H9 (cell line): ENCODE results near the gene ARHGAP24. TPM values are rescaled to one million over a fixed set of nuclear protein-coding genes. Genes with fewer than 3 reads are reported as not detected.

Experiments
- DNase-seq: peaks from one replicate; pipeline ENCODE4 v3.0.0-alpha.2; 2017
- H2AFZ ChIP-seq: one replicate; pipeline ENCODE4 v1.6.1; 2013; ENCODE audit warnings: mild to moderate bottlenecking, low read length, control low read depth, moderate library complexity
- H2AK5ac ChIP-seq: 2 replicates; pipeline ENCODE4 v1.6.1; 2013; ENCODE audit warnings: low read length, control low read depth, mixed read lengths; ENCODE audit not compliant: insufficient read length
- H2BK120ac ChIP-seq: one replicate; pipeline ENCODE4 v1.6.1; 2013; ENCODE audit warnings: low read depth, mild to moderate bottlenecking, low read length, control low read depth, inconsistent platforms; ENCODE audit not compliant: poor library complexity, severe bottlenecking
- H2BK12ac ChIP-seq: 2 replicates; pipeline ENCODE4 v1.6.1; 2013; ENCODE audit warnings: low read length, control low read depth, mixed read lengths, low read depth; ENCODE audit not compliant: insufficient read length
- H2BK15ac ChIP-seq: 2 replicates; pipeline ENCODE4 v1.6.1; 2013; ENCODE audit warnings: low read depth, low read length, control low read depth
- H2BK20ac ChIP-seq: one replicate; pipeline ENCODE4 v1.6.1; 2013; ENCODE audit warnings: low read depth, mild to moderate bottlenecking, low read length, control low read depth, inconsistent platforms; ENCODE audit not compliant: poor library complexity, severe bottlenecking
- H2BK5ac ChIP-seq: 2 replicates; pipeline ENCODE4 v1.6.1; 2013; ENCODE audit warnings: low read length, control low read depth, mixed read lengths; ENCODE audit not compliant: insufficient read length
- H3K14ac ChIP-seq: 2 replicates; pipeline ENCODE4 v1.6.1; 2013; ENCODE audit warnings: low read length, control low read depth; ENCODE audit not compliant: insufficient read depth
- H3K18ac ChIP-seq: 2 replicates; pipeline ENCODE4 v1.6.1; 2013; ENCODE audit warnings: low read depth, mild to moderate bottlenecking, mixed read lengths, low read length, control low read depth; ENCODE audit not compliant: insufficient read length
- H3K23ac ChIP-seq: 2 replicates; pipeline ENCODE4 v1.6.1; 2013; ENCODE audit warnings: low read length, control low read depth, mixed read lengths, low read depth; ENCODE audit not compliant: insufficient read length
- H3K23me2 ChIP-seq: 2 replicates; pipeline ENCODE4 v1.6.1; 2013; ENCODE audit warnings: low read depth, mild to moderate bottlenecking, mixed read lengths, low read length, control low read depth; ENCODE audit not compliant: insufficient read length, poor library complexity, severe bottlenecking
- H3K27ac ChIP-seq: 2 replicates; pipeline ENCODE4 v1.5.1; 2013; ENCODE audit warnings: low read length, control low read depth, mixed read lengths, low read depth; ENCODE audit not compliant: insufficient read length
- H3K27me3 ChIP-seq: 2 replicates; pipeline ENCODE4 v1.6.1; 2013; ENCODE audit warnings: low read length, control low read depth, inconsistent platforms; ENCODE audit not compliant: insufficient read depth
- H3K4ac ChIP-seq: 2 replicates; pipeline ENCODE4 v1.6.1; 2013; ENCODE audit warnings: low read depth, mild to moderate bottlenecking, control low read depth, inconsistent platforms, low read length, moderate library complexity
- H3K4me1 ChIP-seq: 2 replicates; pipeline ENCODE4 v1.6.1; 2013; ENCODE audit warnings: low read length, control low read depth, inconsistent platforms; ENCODE audit not compliant: insufficient read depth
- H3K4me2 ChIP-seq: 2 replicates; pipeline ENCODE4 v1.6.1; 2013; ENCODE audit warnings: low read length, control low read depth, mixed read lengths; ENCODE audit not compliant: insufficient read length, insufficient read depth
- H3K56ac ChIP-seq: 2 replicates; pipeline ENCODE4 v1.6.1; 2013; ENCODE audit warnings: low read depth, mild to moderate bottlenecking, mixed read lengths, low read length, control low read depth; ENCODE audit not compliant: insufficient read length
- H3K79me1 ChIP-seq: 2 replicates; pipeline ENCODE4 v1.6.1; 2013; ENCODE audit warnings: low read depth, mild to moderate bottlenecking, moderate library complexity, low read length, control low read depth, inconsistent platforms; ENCODE audit not compliant: insufficient read depth, poor library complexity, severe bottlenecking
- H3K79me2 ChIP-seq: 2 replicates; pipeline ENCODE4 v1.6.1; 2013; ENCODE audit warnings: low read length, control low read depth, inconsistent platforms; ENCODE audit not compliant: insufficient read depth
- H3K9ac ChIP-seq: 2 replicates; pipeline ENCODE4 v1.6.1; 2013; ENCODE audit warnings: low read length, control low read depth, mixed read lengths; ENCODE audit not compliant: insufficient read length; ENCODE audit errors: extremely low read depth
- H3K9me3 ChIP-seq: one replicate; pipeline ENCODE4 v1.6.1; 2013; ENCODE audit warnings: low read depth, low read length, inconsistent platforms; ENCODE audit not compliant: control insufficient read depth
- H3T11ph ChIP-seq: one replicate; pipeline ENCODE4 v1.6.1; 2013; ENCODE audit warnings: mild to moderate bottlenecking, low read length, control low read depth, inconsistent platforms
- H4K20me1 ChIP-seq: one replicate; pipeline ENCODE4 v1.6.1; 2013; ENCODE audit not compliant: control insufficient read depth, insufficient read length, insufficient read depth
- H4K5ac ChIP-seq: 2 replicates; pipeline ENCODE4 v1.6.1; 2013; ENCODE audit warnings: low read depth, mild to moderate bottlenecking, mixed read lengths, low read length, control low read depth; ENCODE audit not compliant: insufficient read length
- H4K8ac ChIP-seq: replicated peaks from 2 replicates; pipeline ENCODE4 v1.6.1; 2013; ENCODE audit warnings: low read length, control low read depth, mixed read lengths, low read depth; ENCODE audit not compliant: insufficient read length
- H4K91ac ChIP-seq: 2 replicates; pipeline ENCODE4 v1.6.1; 2013; ENCODE audit warnings: low read depth, mild to moderate bottlenecking, moderate library complexity, mixed read lengths, low read length, control low read depth; ENCODE audit not compliant: insufficient read length
- H3K27ac Mint-ChIP-seq, 3 experiments: 2 replicates in 2 of 3; 3 replicates in 1 of 3; pipeline ENCODE4 v1.8.0; 2020 to 2021; ENCODE audit warnings: mixed read lengths in 3 of 3, mild to moderate bottlenecking in 1 of 3, moderate library complexity in 1 of 3
- H3K27me3 Mint-ChIP-seq: 2 replicates; pipeline ENCODE4 v1.8.0; 2021; ENCODE audit warnings: low read depth, mild to moderate bottlenecking, moderate library complexity, mixed read lengths
- H3K36me3 Mint-ChIP-seq, 3 experiments: 2 replicates in 2 of 3; 3 replicates in 1 of 3; pipeline ENCODE4 v1.8.0; 2020 to 2021; ENCODE audit warnings: low read depth in 3 of 3, mixed read lengths in 3 of 3; ENCODE audit not compliant: insufficient read depth in 1 of 3
- H3K4me1 Mint-ChIP-seq, 2 experiments: 2 replicates each; pipeline ENCODE4 v1.8.0; 2020; ENCODE audit warnings: mixed read lengths in 2 of 2
- H3K4me3 Mint-ChIP-seq, 2 experiments: 2 replicates in 1 of 2; 3 replicates in 1 of 2; pipeline ENCODE4 v1.8.0; 2020 to 2021; ENCODE audit warnings: mild to moderate bottlenecking in 2 of 2, mixed read lengths in 2 of 2, moderate library complexity in 1 of 2
- H3K9me3 Mint-ChIP-seq, 2 experiments: 2 replicates in 1 of 2; 3 replicates in 1 of 2; pipeline ENCODE4 v1.8.0; 2020; ENCODE audit warnings: mild to moderate bottlenecking in 2 of 2, mixed read lengths in 2 of 2, moderate library complexity in 1 of 2
- CTCF ChIP-seq: fragments of 200-600 bp; sonication (generic); conservative IDR thresholded peaks from 3 replicates; pipeline ENCODE4 v1.8.0; 2021; ENCODE audit warnings: antibody characterized with exemption, mild to moderate bottlenecking
- WGBS: extraction: QIAGEN DNeasy Blood & Tissue Kit; methylation state at CpG from one replicate; pipeline ENCODE4 v1.1.7; 2013; ENCODE audit warnings: missing lambda C conversion rate, low lambda C conversion rate, mixed read lengths; ENCODE audit not compliant: insufficient read length; ENCODE audit errors: extremely low coverage; 5-methylcytosine and 5-hydroxymethylcytosine counted together
- total RNA-seq: library from RNA; stranded (reverse); gene quantifications from 2 replicates; pipeline ENCODE4 v1.2.1, GENCODE V29; 2021

The ARHGAP24 gene
- total RNA-seq, 1 experiment from 2014 or later = 0.37 TPM

GRCh38 chr4:85805891-85806290, 330.9 kb downstream of the ARHGAP24 start:
- peaks cover 24% of the 10 kb centered on the region in 2 experiments for H3K4me1 Mint-ChIP-seq
- Histone ChIP-seq H3K79me1 (no peaks in the 10 kb centered on the region), H3K27me3 (no peaks in the 10 kb centered on the region), H3K23me2 (no peaks in the 10 kb centered on the region), H2BK15ac (no peak overlapping the region), H3K9me3 (no peaks in the 10 kb centered on the region), H4K91ac (no peak overlapping the region), H2BK120ac (no peak overlapping the region), H2AFZ (no peak overlapping the region), H4K8ac (no peak overlapping the region), H3K4ac (no peak overlapping the region), H3K4me2 (no peak overlapping the region), H3K27ac (no peak overlapping the region), H2BK20ac (no peak overlapping the region), H2BK5ac (no peak overlapping the region), H3T11ph (no peak overlapping the region), H3K79me2 (no peaks in the 10 kb centered on the region), H3K4me1 (peaks cover 6% of the 10 kb centered on the region; the same call in 1 of the 2 replicates), H2BK12ac (no peak overlapping the region), H3K9ac (no peak overlapping the region), H4K20me1 (no peaks in the 10 kb centered on the region), H4K5ac (no peak overlapping the region), H3K18ac (no peak overlapping the region), H3K14ac (no peak overlapping the region), H3K56ac (no peak overlapping the region), H2AK5ac (no peak overlapping the region), H3K23ac (no peak overlapping the region)
- no peak overlapping the region for H3K27ac Mint-ChIP-seq
- no CpG with 5 or more reads among the region's 1 CpG for WGBS
- no peak overlapping the region for H3K4me3 Mint-ChIP-seq
- H3K36me3 Mint-ChIP-seq = no peaks in the 10 kb centered on the region; a peak in 1 of 7 replicates
- H3K9me3 Mint-ChIP-seq = no peaks in the 10 kb centered on the region
- DNase-seq = no peak
- TF ChIP-seq CTCF = no peak
- no peaks in the 10 kb centered on the region for H3K27me3 Mint-ChIP-seq
